GM21786 (cell line): ENCODE data around the gene TP73.
"Not testable (repeated sequence)": the region's sequence is repeated elsewhere in the genome, so short reads cannot be mapped to it uniquely, and the experiment has no call there.

Source experiments
- ATAC-seq: cut with Tn5 transposase; IDR thresholded peaks from one replicate; pipeline ENCODE4 v1.9.1; 2021; ENCODE audit not compliant: unreplicated experiment

TP73 gene

DNA sequence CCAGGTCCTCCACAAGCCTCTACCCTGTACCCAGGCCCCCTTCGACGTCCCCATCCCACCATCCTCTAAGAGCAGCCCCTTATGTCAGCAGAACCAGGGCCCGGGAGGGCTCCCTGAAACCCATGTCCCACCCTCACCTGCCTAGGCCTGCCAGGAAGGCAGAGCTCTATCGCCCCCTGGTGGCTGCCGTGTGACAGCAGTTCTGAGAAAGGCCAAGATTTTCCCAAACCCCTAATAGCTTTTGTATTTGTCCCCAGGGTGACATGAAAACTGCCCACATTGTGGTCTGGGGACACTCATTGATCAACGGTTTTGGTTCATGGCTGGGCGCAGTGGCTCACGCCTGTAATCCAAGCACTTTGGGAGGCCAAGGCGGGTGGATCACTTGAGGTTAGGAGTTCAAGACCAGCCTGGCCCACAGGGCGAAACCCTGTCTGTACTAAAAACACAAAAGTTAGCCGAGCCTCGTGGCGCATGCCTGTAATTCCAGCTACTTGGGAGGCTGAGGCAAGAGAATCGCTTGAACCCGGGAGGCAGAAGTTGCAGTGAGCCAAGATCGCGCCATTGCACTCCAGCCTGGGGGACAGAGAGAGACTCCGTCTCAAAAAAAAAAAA lies 72.2 kb downstream of the TP73 start:
- ATAC-seq: not testable (repeated sequence)

DNA sequence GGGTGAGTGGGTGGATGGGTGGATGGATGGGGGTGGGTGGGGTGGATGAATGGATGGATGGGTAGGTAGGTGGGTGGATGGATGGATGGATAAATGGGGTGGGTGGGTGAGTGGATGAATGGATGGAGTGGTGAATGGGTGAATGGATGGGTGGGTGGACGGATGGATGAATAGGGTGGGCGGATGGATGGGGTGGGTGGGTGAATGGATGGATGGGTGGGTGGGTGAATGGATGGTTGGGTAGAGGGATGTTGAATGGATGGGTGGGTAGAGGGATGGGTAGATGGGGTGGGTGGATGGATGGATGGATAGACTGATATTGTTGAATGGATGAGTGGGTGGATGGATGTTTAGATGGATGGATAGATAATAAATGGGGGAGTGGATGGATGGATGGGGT lies 73.0 kb downstream of the TP73 start:
- no peak for ATAC-seq

DNA sequence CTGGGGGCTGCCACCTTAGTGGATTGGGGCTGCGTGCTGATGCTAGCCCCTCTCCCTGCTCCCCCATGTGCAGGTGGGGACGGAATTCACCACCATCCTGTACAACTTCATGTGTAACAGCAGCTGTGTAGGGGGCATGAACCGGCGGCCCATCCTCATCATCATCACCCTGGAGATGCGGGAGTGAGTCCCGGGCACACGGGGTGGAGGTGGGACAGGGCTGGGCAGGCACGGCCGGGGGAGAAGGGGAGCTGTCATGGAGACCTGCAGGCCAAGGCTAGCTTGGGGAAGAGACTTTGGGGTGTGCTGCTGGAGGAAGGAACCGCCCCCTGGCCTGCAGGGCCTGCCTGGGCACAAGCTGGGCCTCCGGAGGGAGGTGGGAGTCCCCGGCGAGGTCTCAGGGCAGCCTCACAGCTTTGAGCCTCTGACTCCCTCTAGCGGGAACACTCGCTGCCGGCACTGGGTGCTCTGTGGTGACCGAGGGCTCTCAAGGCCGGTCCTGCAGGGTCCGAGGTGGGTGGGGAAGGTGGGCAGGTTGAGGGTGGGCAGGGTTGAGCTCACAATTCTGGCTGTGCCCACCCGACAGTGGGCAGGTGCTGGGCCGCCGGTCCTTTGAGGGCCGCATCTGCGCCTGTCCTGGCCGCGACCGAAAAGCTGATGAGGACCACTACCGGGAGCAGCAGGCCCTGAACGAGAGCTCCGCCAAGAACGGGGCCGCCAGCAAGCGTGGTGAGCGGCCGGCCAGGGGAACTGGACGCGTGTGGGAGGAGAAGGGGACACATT lies 74.9 kb downstream of the TP73 start:
- no peak for ATAC-seq

- ATAC-seq: no peak
These were observed 75.8 kb downstream of the TP73 start for GRCh38 chr1:3727825-3728776.

DNA sequence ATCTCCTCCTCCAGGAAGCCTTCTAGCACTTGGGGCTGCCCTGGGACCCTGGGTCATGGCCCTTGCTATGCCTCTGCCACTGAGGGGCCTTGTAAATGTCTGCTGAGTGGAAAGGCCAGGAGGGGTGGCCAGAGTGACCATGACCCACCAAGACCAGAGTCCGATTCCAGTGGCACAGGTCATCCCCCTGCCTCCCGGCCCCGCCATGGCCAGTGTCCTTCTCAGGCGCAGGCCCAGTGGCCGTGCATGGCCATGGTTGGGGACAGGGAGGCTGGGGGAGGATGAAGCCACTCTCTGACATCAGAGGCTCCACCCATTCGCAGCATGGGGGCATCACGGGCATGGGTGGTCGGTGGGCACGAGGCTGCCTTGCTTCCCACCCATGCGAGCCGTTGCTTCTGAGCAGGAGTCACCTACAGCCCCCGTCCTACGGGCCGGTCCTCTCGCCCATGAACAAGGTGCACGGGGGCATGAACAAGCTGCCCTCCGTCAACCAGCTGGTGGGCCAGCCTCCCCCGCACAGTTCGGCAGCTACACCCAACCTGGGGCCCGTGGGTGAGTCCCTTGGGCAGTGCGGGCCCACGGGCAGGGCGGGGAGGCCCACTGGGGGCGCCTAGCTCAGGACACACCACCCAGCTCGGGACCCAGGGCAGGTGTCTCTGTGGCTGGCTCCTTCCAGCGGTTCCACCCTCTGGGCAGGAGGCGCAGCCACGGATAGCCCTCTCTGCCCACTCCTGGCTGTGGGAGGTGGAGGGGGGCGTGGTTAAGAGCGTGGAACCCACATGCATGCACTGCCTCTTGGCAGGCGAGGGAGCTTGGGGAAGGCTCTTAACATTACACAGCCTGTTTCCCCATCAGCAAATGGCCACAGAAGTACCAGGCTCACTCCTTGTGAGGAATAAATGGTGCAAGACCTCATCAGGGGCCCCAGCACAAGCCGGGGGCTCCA lies 77.6 kb downstream of the TP73 start:
- no peak for ATAC-seq

GRCh38 chr1:3730543-3731247 lies 78.4 kb downstream of the TP73 start:
- no peak for ATAC-seq

GRCh38 chr1:3731583-3732433 lies 79.5 kb downstream of the TP73 start:
- ATAC-seq: no peak

DNA sequence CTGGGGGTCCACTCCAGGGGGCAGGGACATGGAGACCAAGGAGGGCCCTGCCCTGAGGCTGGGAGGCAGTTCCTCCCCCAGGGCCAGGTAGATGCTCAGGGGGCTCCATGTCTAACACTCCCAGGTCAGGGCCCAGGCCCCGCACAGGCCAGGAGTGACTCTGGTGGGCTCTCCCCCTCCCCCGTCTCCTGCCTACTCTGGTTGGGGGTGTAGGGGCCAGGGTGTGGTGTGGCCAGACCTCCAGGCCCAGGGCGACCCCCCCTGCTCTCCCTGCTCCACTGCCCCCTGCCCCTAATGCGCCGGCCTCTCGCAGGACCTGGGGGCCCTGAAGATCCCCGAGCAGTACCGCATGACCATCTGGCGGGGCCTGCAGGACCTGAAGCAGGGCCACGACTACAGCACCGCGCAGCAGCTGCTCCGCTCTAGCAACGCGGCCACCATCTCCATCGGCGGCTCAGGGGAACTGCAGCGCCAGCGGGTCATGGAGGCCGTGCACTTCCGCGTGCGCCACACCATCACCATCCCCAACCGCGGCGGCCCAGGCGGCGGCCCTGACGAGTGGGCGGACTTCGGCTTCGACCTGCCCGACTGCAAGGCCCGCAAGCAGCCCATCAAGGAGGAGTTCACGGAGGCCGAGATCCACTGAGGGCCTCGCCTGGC lies 80.2 kb downstream of the TP73 start:
- no peak for ATAC-seq

DNA sequence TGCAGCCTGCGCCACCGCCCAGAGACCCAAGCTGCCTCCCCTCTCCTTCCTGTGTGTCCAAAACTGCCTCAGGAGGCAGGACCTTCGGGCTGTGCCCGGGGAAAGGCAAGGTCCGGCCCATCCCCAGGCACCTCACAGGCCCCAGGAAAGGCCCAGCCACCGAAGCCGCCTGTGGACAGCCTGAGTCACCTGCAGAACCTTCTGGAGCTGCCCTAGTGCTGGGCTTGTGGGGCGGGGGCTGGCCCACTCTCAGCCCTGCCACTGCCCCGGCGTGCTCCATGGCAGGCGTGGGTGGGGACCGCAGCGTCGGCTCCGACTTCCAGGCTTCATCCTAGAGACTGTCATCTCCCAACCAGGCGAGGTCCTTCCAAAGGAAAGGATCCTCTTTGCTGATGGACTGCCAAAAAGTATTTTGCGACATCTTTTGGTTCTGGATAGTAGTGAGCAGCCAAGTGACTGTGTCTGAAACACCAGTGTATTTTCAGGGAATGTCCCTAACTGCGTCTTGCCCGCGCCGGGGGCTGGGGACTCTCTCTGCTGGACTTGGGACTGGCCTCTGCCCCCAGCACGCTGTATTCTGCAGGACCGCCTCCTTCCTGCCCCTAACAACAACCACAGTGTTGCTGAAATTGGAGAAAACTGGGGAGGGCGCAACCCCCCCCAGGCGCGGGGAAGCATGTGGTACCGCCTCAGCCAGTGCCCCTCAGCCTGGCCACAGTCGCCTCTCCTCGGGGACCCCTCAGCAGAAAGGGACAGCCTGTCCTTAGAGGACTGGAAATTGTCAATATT lies 81.0 kb downstream of the TP73 start:
- ATAC-seq: no peak

DNA sequence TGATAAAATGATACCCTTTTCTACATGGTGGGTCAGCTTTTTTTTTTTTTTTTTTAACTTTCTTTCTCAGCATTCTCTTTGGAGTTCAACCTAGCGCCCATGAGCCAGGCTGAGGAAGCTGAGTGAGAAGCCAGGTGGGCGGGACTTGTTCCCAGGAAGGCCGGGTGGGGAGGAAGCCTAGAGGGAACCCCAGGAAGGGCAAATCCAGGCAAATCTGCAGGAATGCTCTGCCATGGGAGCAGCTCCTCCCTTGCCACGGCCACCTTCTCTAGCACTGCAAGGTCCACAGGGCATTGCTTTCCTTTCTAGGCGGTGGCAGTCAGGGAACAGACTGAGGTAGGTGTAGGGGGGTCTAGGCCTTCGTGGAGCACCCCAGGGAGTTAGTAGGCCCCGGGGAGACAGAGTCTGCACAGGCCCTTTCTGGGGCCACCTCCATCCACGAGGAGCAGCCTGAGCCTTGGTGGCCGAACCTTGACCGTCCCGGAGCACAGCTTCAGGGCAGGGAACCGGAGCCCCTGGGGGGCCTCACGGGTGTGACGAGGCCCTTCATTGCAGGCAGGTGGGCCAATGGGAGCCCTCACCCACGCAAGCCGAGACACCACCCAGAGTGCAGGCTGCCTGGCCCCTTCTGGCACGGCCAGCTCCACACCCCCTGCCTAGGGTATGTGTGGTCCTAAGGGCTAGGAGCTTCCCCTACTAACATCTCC lies 81.7 kb downstream of the TP73 start:
- no peak for ATAC-seq

- no peak for ATAC-seq
These were observed 82.3 kb downstream of the TP73 start for GRCh38 chr1:3734602-3735001.

DNA sequence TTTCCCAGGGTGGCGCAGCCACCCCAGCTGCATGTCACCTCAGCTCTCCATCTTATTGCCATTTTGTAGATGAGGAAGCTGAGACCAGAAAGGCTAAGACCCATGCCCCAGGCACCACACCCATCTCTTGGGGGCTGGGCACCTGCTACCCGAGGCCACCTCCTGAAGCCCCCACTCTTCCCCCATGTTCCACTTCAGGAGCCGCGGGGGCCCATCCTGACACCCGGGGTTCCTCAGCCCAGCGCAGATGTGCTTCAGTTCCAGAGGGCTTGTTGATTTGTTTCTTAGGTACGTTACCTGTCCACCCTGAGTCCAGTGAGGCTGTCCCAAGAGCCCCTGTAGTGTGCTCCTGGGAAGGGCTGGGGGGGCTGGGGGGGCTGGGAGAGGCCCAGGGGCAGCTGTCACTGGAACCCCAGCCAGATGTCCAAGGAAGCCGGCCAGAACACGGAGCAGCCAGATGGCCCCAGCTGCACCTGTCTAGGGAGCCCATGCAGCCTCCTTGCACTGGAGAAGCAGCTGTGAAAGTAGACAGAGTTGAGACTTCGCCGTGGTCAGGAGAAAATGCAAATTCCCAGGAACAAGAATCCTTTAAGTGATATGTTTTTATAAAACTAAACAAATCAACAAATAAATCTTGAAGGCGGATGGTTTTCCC lies 82.8 kb downstream of the TP73 start:
- no peak for ATAC-seq

- ATAC-seq: no peak
These were observed 83.4 kb downstream of the TP73 start for GRCh38 chr1:3735688-3736087.

DNA sequence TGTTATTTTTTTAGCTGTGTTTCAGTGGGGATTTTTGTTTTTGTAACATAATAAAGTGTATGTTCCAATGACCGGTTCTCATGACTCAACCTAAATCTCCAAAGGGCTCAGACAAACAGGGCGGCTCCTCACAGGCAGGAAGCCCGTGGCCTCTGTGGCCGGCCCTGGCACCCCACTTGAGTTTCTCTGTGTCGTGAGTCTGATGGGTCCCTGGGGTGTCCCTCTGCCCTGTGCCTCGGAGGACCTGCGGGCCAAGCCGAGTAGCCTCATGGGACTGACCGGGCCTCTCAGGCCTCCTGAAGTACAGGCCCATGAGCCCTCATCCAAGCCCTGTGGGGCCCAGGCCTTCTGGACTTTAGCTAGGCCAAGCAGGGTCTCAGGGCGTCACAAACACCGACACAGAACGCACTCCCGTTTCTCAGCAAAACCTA lies 83.8 kb downstream of the TP73 start:
- ATAC-seq: no peak

DNA sequence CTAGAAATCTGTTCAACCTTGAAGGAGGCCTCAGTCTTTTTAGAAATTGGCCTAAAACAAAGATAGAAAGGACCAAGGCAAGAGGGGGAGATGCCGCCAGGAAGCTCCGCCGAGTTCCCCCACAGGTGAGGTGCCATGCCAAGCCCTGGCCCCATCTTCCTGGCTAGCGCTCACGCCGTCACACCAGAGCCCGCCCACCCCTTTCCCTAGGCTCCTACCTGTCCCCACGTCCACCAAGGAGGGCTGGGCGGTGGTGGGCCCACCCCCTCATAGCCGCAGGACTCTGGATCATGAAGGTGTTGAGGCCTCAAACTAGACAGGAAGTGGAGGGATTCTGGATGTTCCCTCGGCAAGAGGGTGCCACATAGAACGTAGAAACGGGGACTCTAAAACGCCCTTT lies 84.4 kb downstream of the TP73 start:
- no peak for ATAC-seq

DNA sequence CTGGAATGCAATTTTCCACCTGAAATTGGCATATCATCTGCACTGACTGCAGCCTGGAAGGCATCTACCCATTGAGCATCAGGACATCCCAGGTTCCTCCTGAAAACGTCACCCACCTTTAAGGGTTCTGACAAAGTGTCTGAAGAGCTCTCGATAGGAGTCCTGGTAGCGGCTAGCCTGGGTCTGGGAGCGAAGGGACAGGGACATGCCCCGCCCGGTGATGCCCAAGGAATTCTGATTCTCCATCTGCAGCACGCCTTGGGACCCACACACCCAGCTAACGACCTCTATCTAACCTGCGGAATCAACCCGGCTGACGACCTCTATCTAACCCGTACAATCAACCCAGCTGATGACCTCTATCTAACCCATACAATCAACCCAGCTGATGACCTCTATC lies 86.6 kb downstream of the TP73 start:
- ATAC-seq: no peak

DNA sequence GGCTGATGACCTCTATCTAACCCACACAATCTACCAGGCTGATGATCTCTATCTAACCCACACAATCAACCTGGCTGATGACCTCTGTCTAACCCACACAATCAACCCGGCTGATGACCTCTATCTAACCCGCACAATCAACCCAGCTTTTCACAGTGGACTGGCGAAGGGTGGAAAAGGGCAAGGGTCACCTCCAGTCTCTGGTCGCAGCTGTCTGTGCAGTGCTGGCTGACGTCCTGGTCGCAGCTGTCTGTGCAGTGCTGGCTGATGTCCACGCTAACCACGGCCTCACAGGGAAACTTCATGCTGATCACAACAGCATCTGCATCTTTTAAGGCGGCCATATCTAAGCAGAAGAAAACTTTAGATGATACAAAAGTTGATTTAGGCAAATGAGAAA lies 87.7 kb downstream of the TP73 start:
- no peak for ATAC-seq
